Right lung (tissue), 5 donors: Measurements from ENCODE around the gene IRF8. TPM values are rescaled to one million over a fixed set of nuclear protein-coding genes. Genes with fewer than 3 reads are reported as not detected.

Source experiments
- DNase-seq, 2 donors: peaks; one replicate each; pipeline ENCODE4 v3.0.0-alpha.2; 2013
- polyA plus RNA-seq, 5 donors: library from polyadenylated mRNA; unstranded; fragments of 120-200 nt; gene quantifications; one replicate each; pipeline versions ENCODE4 v1.2.1 to v1.2.3, GENCODE V29; 2013; ENCODE audit warnings: inconsistent platforms in 1 of 5, low replicate concordance in 1 of 5; ENCODE audit not compliant: insufficient read length in 5 of 5, insufficient read depth in 1 of 5

Gene IRF8
- polyA plus RNA-seq, 5 donors, result 10.2 to 13.8 (median 12.6) TPM

- DNase-seq, result no peak
Measured at GRCh38 chr16:85954927-85955519, 56.1 kb downstream of the IRF8 start.

GRCh38 chr16:85955566-85955965, 56.6 kb downstream of the IRF8 start:
- no peak for DNase-seq

GRCh38 chr16:85956426-85956825, 57.5 kb downstream of the IRF8 start:
- DNase-seq, result no peak

- DNase-seq, result no peak
Measured at GRCh38 chr16:85958731-85959130, 59.8 kb downstream of the IRF8 start.

GRCh38 chr16:85959686-85960085, 60.7 kb downstream of the IRF8 start:
- no peak for DNase-seq

- DNase-seq, result no peak
Measured at GRCh38 chr16:85960486-85961046, 61.6 kb downstream of the IRF8 start.

- no peak for DNase-seq
Measured at GRCh38 chr16:85961988-85962915, 63.3 kb downstream of the IRF8 start.

GRCh38 chr16:85963753-85964285, 64.9 kb downstream of the IRF8 start:
- DNase-seq, result peak; percentile 86 to 92

- DNase-seq, result no peak
Measured at GRCh38 chr16:85965125-85965524, 66.2 kb downstream of the IRF8 start.

GRCh38 chr16:85967111-85967510, 68.1 kb downstream of the IRF8 start:
- no peak for DNase-seq

GRCh38 chr16:85968041-85968920, 69.3 kb downstream of the IRF8 start:
- DNase-seq, result no peak

- DNase-seq, result no peak
Measured at GRCh38 chr16:85969159-85969558, 70.2 kb downstream of the IRF8 start.

GRCh38 chr16:85969591-85969990, 70.6 kb downstream of the IRF8 start:
- DNase-seq, result no peak

- DNase-seq, result no peak
Measured at GRCh38 chr16:85970016-85970733, 71.2 kb downstream of the IRF8 start.

GRCh38 chr16:85970738-85971137, 71.8 kb downstream of the IRF8 start:
- DNase-seq, result no peak

Other genes starting within 250 kb of the IRF8 start
- gene GINS2, start 210.2 kb upstream of the IRF8 start, polyA plus RNA-seq, result 10 to 100 TPM; 13.1 to 19.7 (median 15.9) TPM
- gene C16orf74, start 148.1 kb upstream of the IRF8 start, polyA plus RNA-seq, result 10 to 100 TPM in 3 of 5 donors, 1 to 10 TPM in 2; 8.3 to 21.9 (median 12.9) TPM
- gene EMC8, start 99.6 kb upstream of the IRF8 start, polyA plus RNA-seq, result 10 to 100 TPM; 21.7 to 32.4 (median 24.4) TPM
- gene COX4I1, start 99.5 kb upstream of the IRF8 start, polyA plus RNA-seq, result 100 to 1,000 TPM; 275 to 371 (median 285) TPM